GM12873 (cell line): ENCODE results near the gene KLHL42.

Experiments used
- CTCF ChIP-seq: IDR thresholded peaks from 2 replicates; pipeline ENCODE4 v1.5.1; 2012; ENCODE audit warnings: low read depth, mild to moderate bottlenecking, moderate library complexity, low read length, control low read depth; ENCODE audit not compliant: insufficient read depth; ENCODE audit errors: missing control alignments

KLHL42 gene

GRCh38 chr12:27810756-27811155, 30.7 kb downstream of the KLHL42 start:
- TF ChIP-seq CTCF, result no peak

GRCh38 chr12:27812502-27812901, 32.5 kb downstream of the KLHL42 start:
- no peak for TF ChIP-seq CTCF

- TF ChIP-seq CTCF, result no peak
These were observed 34.4 kb downstream of the KLHL42 start for GRCh38 chr12:27814411-27814810.

- TF ChIP-seq CTCF, result no peak
These were observed 35.0 kb downstream of the KLHL42 start for GRCh38 chr12:27814851-27815591.

GRCh38 chr12:27817766-27818165, 37.7 kb downstream of the KLHL42 start:
- no peak for TF ChIP-seq CTCF

- no peak for TF ChIP-seq CTCF
These were observed 38.4 kb downstream of the KLHL42 start for GRCh38 chr12:27818401-27818918.

- TF ChIP-seq CTCF, result no peak
These were observed 40.5 kb downstream of the KLHL42 start for GRCh38 chr12:27820564-27820963.
